GM19193 (cell line): Measurements from ENCODE around the gene RAB11FIP3.

ENCODE experiments used
- POLR2A ChIP-seq: IDR thresholded peaks from 4 replicates; pipeline ENCODE4 v1.6.1; 2011; ENCODE audit not compliant: insufficient read depth, insufficient read length; ENCODE audit errors: extremely low read depth

The RAB11FIP3 gene

DNA sequence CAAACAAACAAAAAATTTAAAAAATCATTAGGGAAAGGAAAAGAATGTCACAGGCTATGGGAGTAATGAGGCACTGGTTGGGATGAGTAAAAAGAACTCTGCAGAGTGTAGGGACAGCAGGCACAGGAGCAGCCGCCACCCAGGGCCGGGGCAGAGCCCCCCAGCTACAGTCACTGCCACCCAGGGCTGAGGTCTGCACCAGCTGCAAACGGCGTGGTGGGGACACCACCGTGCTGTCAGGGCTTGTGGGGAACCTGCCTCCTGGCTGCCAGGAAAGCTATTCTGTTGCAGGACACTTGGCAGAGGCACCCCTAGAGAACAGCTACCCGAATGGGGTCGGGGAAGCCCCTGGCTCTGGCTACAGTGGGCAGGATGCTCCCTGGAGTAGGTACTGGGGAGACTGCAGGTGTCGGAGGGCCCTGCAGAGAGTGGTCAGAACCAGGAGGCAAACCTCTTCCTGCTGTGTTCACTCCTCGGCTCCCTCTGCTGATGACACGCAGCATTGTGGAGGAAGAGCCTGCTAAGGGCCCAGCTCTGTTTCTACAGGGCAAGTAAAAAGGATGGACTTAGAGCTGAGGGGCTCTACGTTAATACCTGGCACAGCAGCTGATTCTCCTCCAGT is 69.8 kb downstream of the RAB11FIP3 start:
- no peak for TF ChIP-seq POLR2A

DNA sequence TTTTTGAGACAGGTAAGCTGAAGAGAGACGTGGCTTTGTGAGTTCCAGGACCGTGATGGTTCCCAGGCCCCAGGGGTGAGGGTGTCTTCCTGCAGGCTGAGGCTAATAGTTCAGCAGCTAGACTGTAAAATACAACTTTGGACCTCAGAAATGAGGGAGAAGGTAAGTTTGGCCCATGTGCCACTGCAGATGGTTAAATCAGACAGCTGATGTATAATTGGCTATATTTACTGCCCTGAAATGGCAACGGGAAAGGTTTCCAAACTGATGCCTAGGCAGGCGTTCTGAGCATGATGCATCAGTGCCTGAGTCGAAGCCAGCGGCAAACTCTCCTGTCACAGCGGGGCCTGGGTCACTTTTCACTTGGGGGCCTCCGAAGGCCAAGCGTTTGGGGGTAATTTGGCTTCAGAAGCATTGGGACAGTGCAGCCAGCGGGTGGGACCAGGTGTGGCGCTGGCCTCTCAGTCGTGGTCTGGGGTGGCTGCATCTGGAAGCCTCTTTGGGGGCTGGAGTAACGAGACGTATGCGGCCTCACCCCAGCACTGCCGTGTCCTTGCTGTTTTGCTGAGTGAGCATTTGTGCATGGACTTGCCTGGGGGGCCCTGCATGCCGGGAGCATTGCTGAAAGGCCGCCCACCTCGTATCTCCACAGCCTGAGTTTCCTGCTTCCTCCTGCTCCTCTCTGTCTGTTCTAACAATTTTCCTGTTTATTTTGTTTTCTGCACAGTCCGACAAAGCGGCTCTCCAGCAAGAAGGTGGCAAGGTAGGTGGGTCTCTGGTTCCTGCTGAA is 70.8 kb downstream of the RAB11FIP3 start:
- TF ChIP-seq POLR2A = no peak

DNA sequence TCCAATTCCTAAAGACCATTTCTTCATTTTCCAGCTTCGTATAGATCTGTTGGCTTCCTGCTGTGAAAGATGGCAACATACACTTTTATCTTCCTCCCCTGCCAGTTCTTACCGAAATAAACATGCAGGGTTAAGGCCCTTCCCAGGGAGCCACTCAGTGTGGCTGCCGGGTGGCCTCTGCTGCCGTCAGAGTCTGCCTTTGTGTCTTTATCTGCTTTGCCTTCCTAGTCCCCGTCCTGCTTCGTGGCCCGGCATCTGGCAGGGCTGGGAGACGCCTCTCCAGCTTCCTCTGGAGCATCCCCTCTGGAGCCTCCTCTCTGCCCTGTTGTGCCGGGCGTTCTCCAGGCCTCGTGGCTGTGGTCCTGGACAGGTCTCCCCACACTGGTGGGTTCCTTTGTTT is 71.8 kb downstream of the RAB11FIP3 start:
- no peak for TF ChIP-seq POLR2A

DNA sequence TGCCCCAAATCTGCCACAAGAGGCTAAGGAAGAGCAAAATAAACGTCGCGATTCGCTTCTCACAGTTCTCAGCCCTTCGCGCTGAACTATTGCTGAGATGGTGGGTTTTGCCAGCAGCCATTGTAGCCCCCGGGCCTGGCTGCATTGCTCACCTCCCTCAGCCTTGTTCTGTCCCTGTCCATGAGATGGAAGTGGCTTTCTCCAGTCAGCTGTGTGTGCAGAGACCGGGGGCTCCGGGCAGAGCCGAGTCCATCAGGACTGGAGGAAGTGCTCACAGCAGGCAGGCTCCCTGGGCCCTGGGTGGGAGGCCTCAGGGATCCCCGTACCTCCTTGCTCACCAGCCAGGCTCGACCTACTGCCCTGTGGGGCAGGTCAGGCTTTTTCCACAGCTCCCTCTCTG is 74.5 kb downstream of the RAB11FIP3 start:
- no peak for TF ChIP-seq POLR2A

DNA sequence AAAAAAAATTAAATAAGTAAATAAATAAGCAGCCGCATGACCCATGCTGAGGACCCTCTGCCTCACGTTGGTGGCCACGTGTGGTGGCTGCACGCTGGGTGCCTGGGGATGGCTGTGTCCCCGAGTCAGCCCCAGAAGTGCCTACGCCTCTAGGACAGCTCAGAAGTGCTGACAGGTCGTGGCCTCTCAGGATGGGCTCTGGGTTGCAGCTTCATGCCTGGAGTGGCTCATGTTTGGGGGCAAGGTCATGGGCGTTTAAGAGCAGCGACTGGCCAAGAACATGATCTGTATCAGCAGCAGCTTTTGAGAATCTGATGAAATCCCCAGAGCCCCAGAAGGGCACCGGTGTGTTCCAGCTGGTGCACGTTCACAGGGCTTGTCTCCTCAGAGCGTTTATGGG is 75.3 kb downstream of the RAB11FIP3 start:
- TF ChIP-seq POLR2A = no peak

DNA sequence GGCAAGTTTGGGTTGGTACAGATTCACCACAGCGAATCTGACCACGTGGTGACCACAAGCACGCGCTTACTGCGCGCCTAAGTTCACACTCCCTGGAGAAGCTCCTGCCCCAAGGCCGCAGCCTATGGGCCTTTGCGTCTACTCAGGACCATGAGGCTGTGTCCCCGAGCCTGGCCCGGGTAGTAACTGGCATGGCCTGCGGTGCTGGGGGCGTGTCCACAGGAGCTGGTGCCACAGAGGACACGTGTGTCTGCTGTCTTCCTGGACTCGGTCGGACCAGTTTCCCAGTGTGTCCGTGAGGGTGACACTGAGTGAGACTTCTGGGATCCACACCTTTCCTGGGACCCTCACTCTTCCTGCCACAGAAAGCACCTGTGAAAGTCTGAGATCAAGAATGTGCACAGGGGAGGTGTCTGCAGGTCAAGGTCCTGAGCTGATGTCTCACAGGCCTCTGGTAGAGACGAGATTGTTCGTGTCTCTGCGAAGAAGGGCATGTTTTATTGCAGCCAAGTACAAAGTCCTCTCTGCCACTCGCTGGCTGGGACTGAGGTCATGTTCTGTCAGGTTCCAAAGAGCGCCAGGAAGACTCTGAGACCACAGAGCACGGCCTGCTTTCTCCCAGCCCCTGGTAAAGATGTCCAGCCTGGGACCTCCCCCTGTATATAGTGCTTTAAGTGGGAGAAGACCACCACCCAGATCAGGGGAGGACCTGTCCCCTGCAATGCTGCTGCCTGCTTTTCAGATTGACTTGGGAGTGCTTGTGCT is 76.9 kb downstream of the RAB11FIP3 start:
- TF ChIP-seq POLR2A = no peak

DNA sequence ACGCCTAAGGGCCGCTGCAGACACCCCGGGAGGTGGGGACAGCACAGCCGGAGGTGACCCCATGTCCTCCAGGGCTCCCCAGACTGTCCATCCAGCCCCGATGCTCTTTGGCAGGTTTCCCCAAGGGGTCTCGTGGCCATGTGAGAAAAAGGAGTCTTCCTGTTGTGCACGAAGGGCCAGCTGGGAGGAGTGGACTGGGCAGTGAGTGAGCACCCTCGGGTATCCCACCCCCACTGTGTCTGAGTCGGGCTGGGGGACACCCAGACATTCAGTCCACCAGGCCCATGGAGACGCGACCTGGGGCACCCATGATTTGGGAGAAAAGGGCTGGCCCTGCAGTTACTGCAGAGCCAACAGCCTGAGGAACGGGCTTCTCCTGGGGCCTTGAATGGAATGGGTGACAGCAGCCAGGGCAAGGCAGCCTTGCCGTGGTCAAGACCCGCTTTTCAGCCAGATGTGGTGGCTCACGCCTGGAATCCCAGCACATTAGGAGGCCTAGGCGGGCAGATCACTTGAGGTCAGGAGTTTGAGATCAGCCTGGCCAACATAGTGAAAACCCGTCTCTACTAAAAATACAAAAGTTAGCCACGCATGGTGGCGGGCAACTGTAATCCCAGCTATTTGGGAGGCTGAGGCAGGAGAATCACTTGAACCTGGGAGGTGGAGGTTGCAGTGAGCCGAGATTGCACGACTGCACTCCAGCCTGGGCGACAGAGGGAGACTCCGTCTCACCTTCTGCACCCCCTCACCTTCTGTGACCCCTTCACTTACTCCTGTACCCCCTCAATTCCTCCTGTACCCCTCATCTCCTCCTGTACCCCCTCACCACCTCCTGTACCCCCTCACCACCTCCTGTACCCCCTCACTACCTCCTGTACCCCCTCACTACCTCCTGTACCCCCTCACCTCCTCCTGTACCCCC is 78.0 kb downstream of the RAB11FIP3 start:
- TF ChIP-seq POLR2A = no peak

DNA sequence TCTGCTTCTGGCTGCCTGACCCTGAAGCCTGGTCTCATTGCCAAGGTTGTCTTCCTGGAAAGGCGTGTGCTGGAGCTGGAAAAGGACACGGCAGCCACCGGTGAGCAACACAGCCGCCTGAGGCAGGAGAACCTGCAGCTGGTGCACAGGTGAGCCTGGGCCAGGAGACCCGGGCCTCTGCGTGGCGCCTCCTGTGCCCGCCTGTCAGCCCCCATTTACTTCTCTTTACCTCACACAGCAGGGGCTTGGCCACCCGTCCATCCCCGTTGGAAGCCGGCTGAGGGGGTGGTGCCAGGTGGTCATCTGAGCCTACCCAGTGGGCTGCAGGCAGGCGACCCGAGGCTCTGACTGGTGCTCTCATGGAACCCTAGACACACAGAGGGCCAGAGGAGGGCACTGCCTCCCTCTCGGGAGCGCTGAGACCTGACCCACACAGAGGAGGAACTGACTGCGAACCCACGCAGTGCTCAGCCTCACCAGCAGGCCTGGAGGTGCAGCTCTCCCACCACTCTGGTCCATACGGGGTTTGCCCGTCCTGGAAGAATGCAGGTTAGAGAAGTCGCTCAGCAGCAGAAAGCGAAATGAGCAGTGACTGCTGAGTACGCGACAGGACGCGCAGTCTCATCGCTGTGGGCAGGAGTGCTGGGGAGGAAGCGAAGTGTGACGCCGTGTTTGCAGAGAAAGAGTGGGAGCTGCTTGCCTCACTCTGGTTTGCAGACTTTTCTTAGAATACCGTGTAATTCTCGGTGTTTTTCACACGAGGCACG is 80.2 kb downstream of the RAB11FIP3 start:
- TF ChIP-seq POLR2A = no peak

DNA sequence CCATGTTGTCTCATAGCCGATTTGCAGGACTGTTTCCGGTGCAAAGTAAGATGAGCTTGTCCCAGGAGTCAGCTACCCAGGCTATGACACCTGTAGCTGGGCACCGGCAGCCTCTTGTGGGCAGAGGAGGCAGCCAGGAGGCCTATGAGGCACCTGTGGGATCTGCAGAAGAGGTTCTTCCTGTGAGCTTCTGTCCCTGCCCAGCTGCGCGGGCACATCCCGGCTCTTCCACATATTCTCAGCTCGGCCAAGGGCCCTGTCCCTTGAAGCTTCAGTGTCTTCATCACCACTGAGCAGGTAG is 80.7 kb downstream of the RAB11FIP3 start:
- TF ChIP-seq POLR2A = no peak

DNA sequence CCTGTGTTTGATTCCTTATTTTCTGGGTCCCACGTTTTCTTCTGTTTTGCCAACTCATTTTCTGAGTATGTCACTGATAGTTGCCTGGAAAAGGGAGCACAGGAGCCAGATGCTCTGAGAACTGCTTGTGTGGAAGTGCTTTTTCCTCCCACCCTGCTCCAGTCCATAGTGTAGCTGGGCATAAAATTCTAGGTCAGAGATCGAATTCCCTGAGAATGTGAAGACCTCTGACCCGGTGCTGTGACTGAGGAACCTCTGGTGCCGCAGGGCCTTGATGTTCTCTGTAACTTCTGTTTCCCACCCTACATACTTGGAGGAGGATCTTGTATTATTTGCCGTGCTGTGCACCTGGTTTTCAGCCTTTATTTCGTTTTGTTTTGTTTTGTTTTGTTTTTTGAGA is 82.5 kb downstream of the RAB11FIP3 start:
- TF ChIP-seq POLR2A = no peak

DNA sequence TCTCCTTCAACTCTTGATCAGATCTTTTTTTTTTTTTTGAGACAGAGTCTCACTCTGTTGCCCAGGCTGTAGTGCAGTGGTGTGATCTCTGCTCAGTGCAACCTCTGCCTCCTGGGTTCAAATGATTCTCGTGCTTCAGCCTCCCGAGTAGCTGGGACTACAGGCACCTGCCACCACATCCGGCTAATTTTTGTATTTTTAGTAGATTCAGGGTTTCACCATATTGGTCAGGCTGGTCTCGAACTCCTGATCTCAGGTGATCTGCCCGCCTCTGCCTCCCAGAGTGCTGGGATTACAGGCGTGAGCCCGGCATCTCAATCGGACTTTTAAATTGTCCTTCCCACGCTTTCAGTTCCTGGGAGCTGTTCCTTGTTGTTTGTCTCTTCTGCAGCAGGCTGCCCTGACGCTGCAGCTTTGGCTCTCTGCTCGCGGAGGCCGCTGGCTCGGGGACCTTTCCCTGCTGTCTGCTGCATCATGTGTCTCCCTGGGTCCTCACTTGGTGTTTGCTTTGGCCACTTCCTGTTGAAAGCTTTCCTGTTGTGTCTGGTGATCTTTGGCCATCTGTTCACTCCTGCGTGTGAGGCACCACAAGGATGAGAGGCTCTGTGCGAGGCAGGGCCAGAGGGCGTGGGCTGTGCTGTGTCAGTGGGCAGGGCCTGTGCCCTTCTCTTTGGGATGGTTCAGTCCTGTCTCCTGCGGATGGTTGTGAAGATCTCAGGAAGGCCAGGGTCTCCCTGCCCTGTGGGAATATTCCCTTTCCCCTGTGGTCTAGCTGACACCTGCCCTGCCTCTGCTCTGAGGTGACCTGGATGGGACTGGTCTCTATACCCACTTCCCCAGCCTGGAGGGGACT is 83.7 kb downstream of the RAB11FIP3 start:
- TF ChIP-seq POLR2A = no peak

DNA sequence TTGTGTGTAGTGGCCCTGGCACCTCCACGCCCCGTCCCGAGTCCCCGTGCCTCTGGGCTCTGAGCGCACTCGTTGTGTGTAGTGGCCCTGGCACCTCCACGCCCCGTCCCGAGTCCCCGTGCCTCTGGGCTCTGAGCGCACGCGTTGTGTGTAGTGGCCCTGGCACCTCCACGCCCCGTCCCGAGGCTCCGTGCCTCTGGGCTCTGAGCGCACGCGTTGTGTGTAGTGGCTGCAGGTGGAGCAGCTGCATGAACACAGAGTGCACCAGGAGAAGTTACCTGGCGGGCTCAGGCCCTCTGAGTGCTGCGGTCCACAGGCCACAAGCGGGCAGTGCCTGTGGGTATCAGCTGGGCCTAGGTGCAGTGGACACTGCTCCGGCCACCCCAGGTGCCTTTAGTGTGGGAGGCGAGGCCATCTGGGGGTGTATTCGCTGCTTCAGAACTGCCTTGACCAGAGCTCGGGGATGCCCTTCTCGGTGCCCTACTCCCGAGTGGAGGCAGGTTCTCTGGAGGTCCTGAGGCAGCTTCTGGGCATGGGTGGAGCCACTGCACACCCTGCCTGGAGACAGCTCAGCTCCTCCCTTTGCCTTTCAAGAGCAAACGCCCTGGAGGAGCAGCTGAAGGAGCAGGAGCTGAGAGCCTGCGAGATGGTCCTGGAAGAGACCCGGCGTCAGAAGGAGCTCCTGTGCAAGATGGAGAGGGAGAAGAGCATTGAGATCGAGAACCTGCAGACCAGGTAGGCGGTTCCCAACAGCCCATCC is 84.8 kb downstream of the RAB11FIP3 start:
- TF ChIP-seq POLR2A = no peak

DNA sequence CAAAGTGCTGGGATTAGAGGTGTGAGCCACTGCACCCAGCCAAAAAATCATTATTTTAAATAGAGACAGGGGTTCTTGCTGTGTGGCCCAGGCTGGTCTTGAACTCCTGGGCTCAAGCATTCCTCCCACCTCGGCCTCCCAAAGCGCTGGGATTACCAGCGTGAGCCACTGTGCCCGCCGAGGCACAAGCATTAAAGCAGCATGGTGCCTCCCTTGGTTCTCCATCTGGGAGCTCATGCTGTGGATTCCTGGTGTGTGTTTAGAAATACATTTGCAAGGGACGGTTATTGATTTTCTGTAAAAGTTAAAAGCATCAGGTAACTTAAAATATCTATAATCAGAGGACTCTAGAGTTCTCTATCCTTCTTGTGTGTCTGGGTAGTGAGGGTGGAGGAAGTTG is 87.4 kb downstream of the RAB11FIP3 start:
- no peak for TF ChIP-seq POLR2A
